Activated T-cell treated with anti-CD3 and anti-CD28 coated beads, Interleukin-2, amount 50 U/mL, for 1 hour (primary cell): ENCODE measurements around the gene GPR180.
A peak's percentile ranks its signal among the peaks of the same experiment; 100 is the strongest.

Experiments used
- DNase-seq: peaks from one replicate; pipeline ENCODE4 v3.0.0-alpha.2; 2020

GPR180 gene

GRCh38 chr13:94601446-94602431 is at the start of gene GPR180:
TSS of gene GPR180 (plus strand) at chr13:94601857. CDS start at chr13:94601928, 71 bp downstream.
- peak; percentile 86 for DNase-seq

GRCh38 chr13:94552095-94552494 is 49.6 kb upstream of the GPR180 start:
- no peak for DNase-seq

DNA sequence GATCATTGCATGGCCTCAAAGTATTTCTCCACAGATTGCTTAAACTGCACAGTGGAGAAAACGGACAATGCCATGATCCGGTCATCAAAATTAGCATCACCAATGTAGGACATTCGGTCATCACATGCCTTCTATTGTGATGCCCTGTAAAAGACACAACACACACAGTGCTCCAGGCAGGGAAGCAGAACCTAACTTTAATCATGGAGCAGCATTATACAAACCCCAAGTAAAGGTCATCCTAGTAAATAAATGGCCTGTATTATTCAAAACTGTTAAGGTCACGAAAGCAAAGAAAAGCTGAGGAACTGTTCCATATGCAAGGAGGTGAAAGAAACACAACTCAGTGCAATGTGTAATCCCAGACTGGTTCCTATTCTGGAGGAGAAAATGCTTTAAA is 47.9 kb upstream of the GPR180 start:
- DNase-seq: no peak

DNA sequence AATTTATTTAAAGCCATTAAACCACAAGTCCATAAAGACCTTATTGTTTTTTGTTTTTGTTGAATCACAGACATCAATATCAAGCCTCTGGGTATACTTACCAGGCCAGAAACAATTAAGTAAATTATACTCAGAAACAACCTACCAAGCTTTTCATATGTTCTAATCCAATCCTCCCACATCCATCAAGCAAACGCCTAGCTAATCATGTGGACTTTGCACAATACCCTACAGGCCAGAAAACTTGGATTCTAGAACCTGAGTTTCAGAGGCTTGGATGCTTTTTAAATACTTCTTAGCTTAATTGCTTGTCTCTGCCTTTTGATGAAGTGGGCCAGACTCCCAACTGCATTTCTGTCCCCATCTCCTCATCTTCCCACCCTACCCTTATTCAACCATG is 45.6 kb upstream of the GPR180 start:
- DNase-seq: no peak

DNA sequence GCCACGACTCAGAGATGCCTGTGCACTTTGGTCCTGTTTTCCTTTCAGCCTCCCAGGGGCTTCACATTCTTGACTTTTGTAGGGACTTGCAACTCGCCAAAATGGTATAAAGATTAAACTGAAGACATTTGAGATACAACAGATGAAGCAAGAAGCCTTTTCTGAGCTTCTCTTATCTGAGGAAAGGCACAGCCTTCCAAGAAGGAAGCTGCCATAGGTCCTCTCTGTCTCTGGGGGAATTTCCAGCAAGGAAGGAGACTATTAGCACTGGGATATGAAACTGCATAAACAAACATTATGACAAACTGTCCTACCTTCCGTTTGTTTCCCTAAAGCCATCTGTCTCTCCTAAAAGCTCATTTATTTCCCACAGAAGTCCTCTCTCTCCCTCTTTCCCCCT is 45.0 kb upstream of the GPR180 start:
- no peak for DNase-seq

DNA sequence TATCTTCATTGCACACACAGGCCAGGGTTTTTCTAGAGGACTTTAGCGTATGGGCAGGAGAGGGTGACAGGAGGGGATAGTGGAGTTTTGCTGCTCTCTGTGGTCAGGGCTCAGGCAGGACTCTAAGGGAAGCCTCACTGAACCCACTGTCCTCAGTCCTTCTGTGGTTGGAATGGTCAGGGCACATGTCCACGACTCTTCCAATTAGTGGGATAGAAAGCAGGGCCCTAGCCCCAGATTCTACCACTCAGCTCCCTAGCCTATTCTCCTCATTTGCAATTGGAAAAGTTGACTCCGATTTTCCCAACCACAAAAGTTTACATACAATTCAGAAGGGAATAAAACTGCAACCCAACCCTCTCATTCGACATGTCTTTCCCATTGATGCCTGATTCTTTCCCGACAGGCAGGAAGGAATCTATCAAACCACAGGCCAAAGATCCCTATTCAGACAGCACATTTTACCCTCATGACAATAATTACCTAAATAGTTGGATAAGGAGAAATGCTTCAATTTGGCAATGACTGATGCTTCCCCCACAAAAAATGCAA is 43.9 kb upstream of the GPR180 start:
- no peak for DNase-seq

GRCh38 chr13:94558716-94559115 is 42.9 kb upstream of the GPR180 start:
- no peak for DNase-seq

- DNase-seq: no peak
Observed at GRCh38 chr13:94559222-94559795, 42.3 kb upstream of the GPR180 start.

DNA sequence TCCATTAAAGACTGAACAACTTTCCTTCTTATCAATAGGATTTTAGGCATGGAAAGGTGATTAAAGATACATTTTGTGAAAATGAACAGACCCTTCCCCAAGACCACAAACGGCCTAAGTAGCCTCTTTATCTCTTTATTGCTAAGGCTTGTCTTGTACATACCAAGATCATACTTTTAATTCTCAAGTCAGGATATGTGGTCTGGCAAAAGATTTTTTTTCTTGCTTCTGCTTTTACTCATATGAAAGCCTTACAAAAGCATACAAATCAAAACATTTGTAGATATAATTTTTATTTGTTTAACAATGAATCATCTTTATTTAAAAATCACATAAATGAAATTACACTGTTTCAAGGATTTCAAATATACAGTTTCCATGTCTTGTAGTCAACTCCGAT is 41.5 kb upstream of the GPR180 start:
- DNase-seq: no peak

DNA sequence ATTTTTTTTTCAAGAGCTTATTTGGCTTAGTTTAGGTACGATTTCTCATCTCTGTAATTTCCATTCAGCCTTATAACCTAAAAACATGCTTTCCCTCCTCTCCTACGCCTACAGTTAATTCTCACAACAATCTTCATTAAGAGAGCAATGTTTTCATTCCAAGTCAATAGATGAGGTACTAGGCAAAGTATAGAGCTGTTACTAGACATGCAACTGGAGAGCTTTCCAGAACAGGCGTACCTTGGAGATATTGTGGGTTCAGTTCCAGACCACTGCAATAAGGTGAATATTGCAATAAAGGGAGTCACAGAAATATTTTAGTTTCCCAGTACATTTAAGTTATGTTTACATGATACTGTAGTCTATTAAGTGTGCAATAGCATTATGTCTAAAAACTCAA is 40.5 kb upstream of the GPR180 start:
- no peak for DNase-seq

DNA sequence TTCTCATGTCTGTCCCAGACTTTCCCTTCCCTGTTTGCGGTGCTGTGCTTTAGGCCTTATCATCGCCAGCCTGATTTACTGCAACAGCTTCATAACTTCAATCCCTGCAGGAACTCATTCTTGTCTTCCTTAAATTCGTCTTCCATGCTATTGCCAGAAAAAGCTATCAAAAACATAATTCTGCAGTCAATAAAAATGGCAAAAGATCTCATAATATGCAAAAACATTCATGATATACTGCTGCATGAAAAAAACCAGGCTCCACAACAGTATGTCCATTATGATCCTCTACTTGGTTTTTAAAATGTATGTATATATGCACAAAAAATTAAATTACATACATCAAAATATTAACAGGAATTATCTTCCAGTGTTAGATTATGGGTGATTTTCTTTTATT is 34.1 kb upstream of the GPR180 start:
- no peak for DNase-seq

DNA sequence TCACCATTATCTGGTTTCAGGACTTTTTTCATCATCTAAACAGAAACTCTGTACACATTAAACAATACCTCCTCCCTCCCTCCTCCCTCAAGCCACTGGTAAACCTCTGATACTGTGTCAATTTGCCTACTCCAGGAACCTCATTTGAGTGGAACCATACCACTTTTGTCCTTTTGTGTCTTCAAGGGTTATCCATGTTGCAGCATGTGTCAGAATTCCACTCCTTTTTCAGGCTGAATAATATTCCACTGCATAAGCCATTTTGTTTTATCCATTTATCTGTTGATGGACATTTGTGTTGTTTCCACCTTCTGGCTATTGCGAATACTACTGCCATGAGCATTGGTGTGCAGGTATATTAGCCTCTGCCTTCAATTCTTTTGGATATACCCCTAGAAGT is 33.2 kb upstream of the GPR180 start:
- DNase-seq: no peak

DNA sequence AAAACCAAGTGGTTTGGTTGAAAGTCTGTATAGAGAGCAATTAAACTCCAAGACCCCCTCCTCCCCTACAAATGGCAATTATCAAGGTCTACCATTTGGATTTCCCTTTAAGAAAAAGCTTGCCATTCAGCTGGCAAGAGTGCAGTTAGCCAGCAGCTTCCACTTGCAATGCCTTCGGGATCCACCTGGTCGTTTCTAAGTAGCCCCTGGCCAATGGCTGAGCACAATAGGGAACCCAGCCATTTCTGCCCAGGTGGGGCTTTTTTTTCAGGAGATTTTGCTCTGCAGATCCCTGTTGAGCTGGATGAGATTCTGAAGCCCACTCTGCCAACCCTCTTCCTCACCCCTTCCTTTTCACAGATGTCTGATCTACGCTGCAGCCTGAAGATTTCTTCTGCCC is 32.0 kb upstream of the GPR180 start:
- no peak for DNase-seq

DNA sequence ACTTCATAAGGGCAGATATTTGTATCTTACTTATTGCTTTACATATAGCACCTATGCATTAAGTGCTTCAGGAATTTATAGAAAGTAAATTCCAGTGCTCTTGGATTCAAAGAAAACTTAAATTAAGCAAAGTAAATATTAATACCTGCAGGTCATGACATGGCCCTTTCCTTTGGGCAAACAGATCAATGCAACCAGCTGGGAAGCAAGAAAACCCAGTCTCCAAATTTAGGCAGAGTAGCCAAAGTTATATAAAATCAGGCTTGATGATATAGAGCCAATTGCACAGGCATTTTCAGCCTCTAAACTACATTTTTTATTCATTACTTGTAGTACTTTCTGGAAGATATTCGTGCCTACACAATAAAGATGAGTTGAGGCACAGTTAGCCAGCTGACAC is 22.6 kb upstream of the GPR180 start:
- DNase-seq: no peak

GRCh38 chr13:94583926-94584325 is 17.7 kb upstream of the GPR180 start:
- no peak for DNase-seq

DNA sequence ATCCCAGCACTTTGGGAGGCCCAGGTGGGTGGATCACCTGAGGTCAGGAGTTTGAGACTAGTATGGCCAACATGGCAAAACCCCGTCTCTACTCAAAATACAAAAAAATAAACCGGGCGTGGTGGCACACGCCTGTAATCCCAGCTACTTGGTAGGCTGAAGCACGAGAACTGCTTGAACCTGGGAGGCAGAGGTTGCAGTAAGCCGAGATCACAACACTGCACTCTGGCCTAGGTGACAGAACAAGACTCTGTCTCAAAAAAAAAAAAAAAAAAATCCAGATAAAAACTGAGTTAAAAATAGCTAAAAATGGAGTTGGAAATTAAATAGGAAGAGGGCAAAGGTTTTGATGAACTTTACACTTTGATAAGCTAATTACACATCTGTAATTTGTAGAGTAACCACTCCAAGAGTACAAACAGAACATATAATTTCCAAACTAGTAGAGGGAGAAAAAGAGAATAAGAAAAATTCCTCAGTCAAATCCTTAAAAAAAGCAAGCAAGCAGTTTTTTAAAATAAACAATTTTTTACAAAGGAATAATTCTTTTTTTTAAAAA is 16.0 kb upstream of the GPR180 start:
- no peak for DNase-seq

DNA sequence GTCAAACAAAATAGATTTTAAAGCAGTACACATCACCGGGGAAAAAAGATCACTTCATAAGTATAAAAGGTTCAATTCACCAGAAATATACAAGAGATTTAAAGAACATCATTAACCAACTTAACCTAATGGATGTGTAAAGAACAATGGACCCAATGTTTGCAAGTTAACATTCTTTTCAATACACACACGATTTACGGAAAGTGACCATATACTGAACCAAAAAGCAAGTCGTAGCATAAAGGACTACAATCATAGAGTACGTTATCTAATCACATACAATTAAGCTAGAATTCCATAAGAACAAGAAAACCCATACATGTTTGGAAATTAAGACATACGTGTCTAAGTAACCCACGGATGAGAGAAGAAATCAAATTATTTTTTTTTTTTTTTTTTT is 15.3 kb upstream of the GPR180 start:
- DNase-seq: no peak

GRCh38 chr13:94588541-94588940 is 13.1 kb upstream of the GPR180 start:
- no peak for DNase-seq

DNA sequence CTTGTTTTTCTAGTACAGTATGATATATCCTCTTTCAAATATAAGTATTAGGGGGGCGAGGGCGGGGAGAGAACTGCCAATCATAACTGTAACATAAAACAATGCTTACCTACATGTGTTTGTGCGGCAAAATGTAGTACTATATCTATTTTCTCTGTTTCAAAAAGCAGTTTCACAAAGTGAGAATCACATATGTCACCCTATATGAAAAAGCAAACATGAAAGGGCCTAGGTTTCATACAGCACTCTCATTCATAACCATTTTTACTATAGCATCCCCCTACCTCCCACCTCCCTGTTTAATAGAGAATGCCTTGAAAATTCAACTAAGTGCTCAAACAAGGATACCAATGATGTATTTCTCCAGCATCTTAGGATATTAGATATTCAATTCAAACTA is 10.9 kb upstream of the GPR180 start:
- DNase-seq: no peak

DNA sequence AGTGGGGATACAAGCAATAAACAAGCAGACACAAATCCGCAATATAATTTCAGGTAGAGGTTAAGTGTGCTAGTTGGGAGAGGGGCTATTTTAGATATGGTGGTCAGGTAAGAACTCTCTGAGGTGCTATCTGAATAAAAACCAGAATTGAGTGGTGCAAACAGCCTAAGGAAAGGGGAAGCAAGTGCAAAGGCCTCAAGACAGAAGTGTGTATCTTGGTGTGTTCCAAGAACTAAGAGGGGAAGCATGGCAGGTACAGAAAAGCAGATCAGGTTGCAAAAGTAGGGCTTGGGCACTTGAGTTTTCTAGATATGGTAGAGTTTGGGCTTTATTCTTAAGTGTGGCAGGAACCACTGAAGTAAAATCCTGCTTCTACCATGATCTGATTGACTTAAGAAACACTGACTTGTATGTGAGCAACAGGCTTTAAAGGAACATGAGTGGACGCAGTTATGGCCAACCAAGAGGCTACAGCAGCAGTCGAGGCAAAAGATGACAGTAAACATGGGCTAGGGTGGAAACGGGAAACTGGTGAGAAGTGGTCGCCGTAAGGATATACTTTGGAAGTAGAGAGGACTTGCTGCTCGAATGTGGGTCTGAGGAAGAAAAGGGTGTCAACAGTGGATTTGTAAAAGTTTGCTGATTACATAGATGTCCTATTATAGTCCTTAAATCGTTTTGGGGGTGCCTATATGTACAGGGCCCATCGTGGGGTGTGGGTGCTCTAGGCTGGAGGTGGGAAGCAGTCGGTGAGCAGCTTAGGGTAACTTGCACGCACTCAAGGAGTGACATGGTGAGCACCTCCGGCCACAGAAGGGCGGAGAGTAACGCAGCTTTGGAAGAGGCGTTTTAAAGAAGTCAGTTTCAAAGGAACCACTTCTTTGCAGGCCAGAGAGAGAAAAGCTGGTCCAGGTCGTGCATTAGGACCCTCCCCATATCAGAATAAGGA is 6.4 kb upstream of the GPR180 start:
- DNase-seq: peak; percentile 35

- peak; percentile 85 for DNase-seq
Observed at GRCh38 chr13:94595950-94596574, 5.6 kb upstream of the GPR180 start, which contains the start of gene TGDS. TSS of gene TGDS (minus strand) at chr13:94596152. CDS start at chr13:94596136, 16 bp downstream.

GRCh38 chr13:94596575-94596971 is 5.1 kb upstream of the GPR180 start:
- no peak for DNase-seq
